H9 (cell line): ENCODE measurements around the gene SETD1A. TPM values are rescaled to one million over a fixed set of nuclear protein-coding genes. Genes with fewer than 3 reads are reported as not detected.

Experiments used
- DNase-seq: peaks from one replicate; pipeline ENCODE4 v3.0.0-alpha.2; 2017
- H2AFZ ChIP-seq: one replicate; pipeline ENCODE4 v1.6.1; 2013; ENCODE audit warnings: mild to moderate bottlenecking, low read length, control low read depth, moderate library complexity
- H2AK5ac ChIP-seq: 2 replicates; pipeline ENCODE4 v1.6.1; 2013; ENCODE audit warnings: low read length, control low read depth, mixed read lengths; ENCODE audit not compliant: insufficient read length
- H2BK120ac ChIP-seq: one replicate; pipeline ENCODE4 v1.6.1; 2013; ENCODE audit warnings: low read depth, mild to moderate bottlenecking, low read length, control low read depth, inconsistent platforms; ENCODE audit not compliant: poor library complexity, severe bottlenecking
- H2BK12ac ChIP-seq: 2 replicates; pipeline ENCODE4 v1.6.1; 2013; ENCODE audit warnings: low read length, control low read depth, mixed read lengths, low read depth; ENCODE audit not compliant: insufficient read length
- H2BK15ac ChIP-seq: 2 replicates; pipeline ENCODE4 v1.6.1; 2013; ENCODE audit warnings: low read depth, low read length, control low read depth
- H2BK20ac ChIP-seq: one replicate; pipeline ENCODE4 v1.6.1; 2013; ENCODE audit warnings: low read depth, mild to moderate bottlenecking, low read length, control low read depth, inconsistent platforms; ENCODE audit not compliant: poor library complexity, severe bottlenecking
- H2BK5ac ChIP-seq: 2 replicates; pipeline ENCODE4 v1.6.1; 2013; ENCODE audit warnings: low read length, control low read depth, mixed read lengths; ENCODE audit not compliant: insufficient read length
- H3K14ac ChIP-seq: 2 replicates; pipeline ENCODE4 v1.6.1; 2013; ENCODE audit warnings: low read length, control low read depth; ENCODE audit not compliant: insufficient read depth
- H3K18ac ChIP-seq: 2 replicates; pipeline ENCODE4 v1.6.1; 2013; ENCODE audit warnings: low read depth, mild to moderate bottlenecking, mixed read lengths, low read length, control low read depth; ENCODE audit not compliant: insufficient read length
- H3K23ac ChIP-seq: 2 replicates; pipeline ENCODE4 v1.6.1; 2013; ENCODE audit warnings: low read length, control low read depth, mixed read lengths, low read depth; ENCODE audit not compliant: insufficient read length
- H3K23me2 ChIP-seq: 2 replicates; pipeline ENCODE4 v1.6.1; 2013; ENCODE audit warnings: low read depth, mild to moderate bottlenecking, mixed read lengths, low read length, control low read depth; ENCODE audit not compliant: insufficient read length, poor library complexity, severe bottlenecking
- H3K27ac ChIP-seq: 2 replicates; pipeline ENCODE4 v1.5.1; 2013; ENCODE audit warnings: low read length, control low read depth, mixed read lengths, low read depth; ENCODE audit not compliant: insufficient read length
- H3K27me3 ChIP-seq: 2 replicates; pipeline ENCODE4 v1.6.1; 2013; ENCODE audit warnings: low read length, control low read depth, inconsistent platforms; ENCODE audit not compliant: insufficient read depth
- H3K4ac ChIP-seq: 2 replicates; pipeline ENCODE4 v1.6.1; 2013; ENCODE audit warnings: low read depth, mild to moderate bottlenecking, control low read depth, inconsistent platforms, low read length, moderate library complexity
- H3K4me1 ChIP-seq: 2 replicates; pipeline ENCODE4 v1.6.1; 2013; ENCODE audit warnings: low read length, control low read depth, inconsistent platforms; ENCODE audit not compliant: insufficient read depth
- H3K4me2 ChIP-seq: 2 replicates; pipeline ENCODE4 v1.6.1; 2013; ENCODE audit warnings: low read length, control low read depth, mixed read lengths; ENCODE audit not compliant: insufficient read length, insufficient read depth
- H3K56ac ChIP-seq: 2 replicates; pipeline ENCODE4 v1.6.1; 2013; ENCODE audit warnings: low read depth, mild to moderate bottlenecking, mixed read lengths, low read length, control low read depth; ENCODE audit not compliant: insufficient read length
- H3K79me1 ChIP-seq: 2 replicates; pipeline ENCODE4 v1.6.1; 2013; ENCODE audit warnings: low read depth, mild to moderate bottlenecking, moderate library complexity, low read length, control low read depth, inconsistent platforms; ENCODE audit not compliant: insufficient read depth, poor library complexity, severe bottlenecking
- H3K79me2 ChIP-seq: 2 replicates; pipeline ENCODE4 v1.6.1; 2013; ENCODE audit warnings: low read length, control low read depth, inconsistent platforms; ENCODE audit not compliant: insufficient read depth
- H3K9ac ChIP-seq: 2 replicates; pipeline ENCODE4 v1.6.1; 2013; ENCODE audit warnings: low read length, control low read depth, mixed read lengths; ENCODE audit not compliant: insufficient read length; ENCODE audit errors: extremely low read depth
- H3K9me3 ChIP-seq: one replicate; pipeline ENCODE4 v1.6.1; 2013; ENCODE audit warnings: low read depth, low read length, inconsistent platforms; ENCODE audit not compliant: control insufficient read depth
- H3T11ph ChIP-seq: one replicate; pipeline ENCODE4 v1.6.1; 2013; ENCODE audit warnings: mild to moderate bottlenecking, low read length, control low read depth, inconsistent platforms
- H4K20me1 ChIP-seq: one replicate; pipeline ENCODE4 v1.6.1; 2013; ENCODE audit not compliant: control insufficient read depth, insufficient read length, insufficient read depth
- H4K5ac ChIP-seq: 2 replicates; pipeline ENCODE4 v1.6.1; 2013; ENCODE audit warnings: low read depth, mild to moderate bottlenecking, mixed read lengths, low read length, control low read depth; ENCODE audit not compliant: insufficient read length
- H4K8ac ChIP-seq: replicated peaks from 2 replicates; pipeline ENCODE4 v1.6.1; 2013; ENCODE audit warnings: low read length, control low read depth, mixed read lengths, low read depth; ENCODE audit not compliant: insufficient read length
- H4K91ac ChIP-seq: 2 replicates; pipeline ENCODE4 v1.6.1; 2013; ENCODE audit warnings: low read depth, mild to moderate bottlenecking, moderate library complexity, mixed read lengths, low read length, control low read depth; ENCODE audit not compliant: insufficient read length
- H3K27ac Mint-ChIP-seq, 3 experiments: 2 replicates in 2 of 3; 3 replicates in 1 of 3; pipeline ENCODE4 v1.8.0; 2020 to 2021; ENCODE audit warnings: mixed read lengths in 3 of 3, mild to moderate bottlenecking in 1 of 3, moderate library complexity in 1 of 3
- H3K27me3 Mint-ChIP-seq: 2 replicates; pipeline ENCODE4 v1.8.0; 2021; ENCODE audit warnings: low read depth, mild to moderate bottlenecking, moderate library complexity, mixed read lengths
- H3K36me3 Mint-ChIP-seq, 3 experiments: 2 replicates in 2 of 3; 3 replicates in 1 of 3; pipeline ENCODE4 v1.8.0; 2020 to 2021; ENCODE audit warnings: low read depth in 3 of 3, mixed read lengths in 3 of 3; ENCODE audit not compliant: insufficient read depth in 1 of 3
- H3K4me1 Mint-ChIP-seq, 2 experiments: 2 replicates each; pipeline ENCODE4 v1.8.0; 2020; ENCODE audit warnings: mixed read lengths in 2 of 2
- H3K4me3 Mint-ChIP-seq, 2 experiments: 2 replicates in 1 of 2; 3 replicates in 1 of 2; pipeline ENCODE4 v1.8.0; 2020 to 2021; ENCODE audit warnings: mild to moderate bottlenecking in 2 of 2, mixed read lengths in 2 of 2, moderate library complexity in 1 of 2
- H3K9me3 Mint-ChIP-seq, 2 experiments: 2 replicates in 1 of 2; 3 replicates in 1 of 2; pipeline ENCODE4 v1.8.0; 2020; ENCODE audit warnings: mild to moderate bottlenecking in 2 of 2, mixed read lengths in 2 of 2, moderate library complexity in 1 of 2
- whole genome bisulfite sequencing: extraction: QIAGEN DNeasy Blood & Tissue Kit; methylation state at CpG from one replicate; pipeline ENCODE4 v1.1.7; 2013; ENCODE audit warnings: missing lambda C conversion rate, low lambda C conversion rate, mixed read lengths; ENCODE audit not compliant: insufficient read length; ENCODE audit errors: extremely low coverage; 5-methylcytosine and 5-hydroxymethylcytosine counted together
- total RNA-seq: library from RNA; stranded (reverse); gene quantifications from 2 replicates; pipeline ENCODE4 v1.2.1, GENCODE V29; 2021
- TF ChIP-seq, protein P1 (sequence below): fragments of 200-600 bp; sonication (generic); conservative IDR thresholded peaks from 3 replicates; pipeline ENCODE4 v1.8.0; 2021; ENCODE audit warnings: antibody characterized with exemption, mild to moderate bottlenecking

Gene SETD1A
- total RNA-seq, 1 experiment from 2014 or later: 36.9 TPM

GRCh38 chr16:31003744-31004143 is 46.2 kb downstream of the SETD1A start:
- Histone ChIP-seq H3K56ac (no peak overlapping the region), H4K91ac (no peak overlapping the region), H3K18ac (no peak overlapping the region), H2AFZ (no peak overlapping the region), H4K20me1 (no peaks in the 10 kb centered on the region), H3K27ac (no peak overlapping the region), H2BK120ac (no peak overlapping the region), H2BK20ac (no peak overlapping the region), H3K4me1 (no peaks in the 10 kb centered on the region), H3K27me3 (no peaks in the 10 kb centered on the region), H2AK5ac (no peak overlapping the region), H3T11ph (no peak overlapping the region), H3K4me2 (no peak overlapping the region), H4K5ac (no peak overlapping the region), H2BK5ac (no peak overlapping the region), H4K8ac (no peak overlapping the region), H3K79me2 (no peaks in the 10 kb centered on the region; the same call in 1 of the 2 replicates), H2BK12ac (no peak overlapping the region), H3K9me3 (no peaks in the 10 kb centered on the region), H3K4ac (no peak overlapping the region), H3K23ac (no peak overlapping the region), H3K14ac (no peak overlapping the region), H3K9ac (no peak overlapping the region), H2BK15ac (no peak overlapping the region), H3K79me1 (no peaks in the 10 kb centered on the region), H3K23me2 (no peaks in the 10 kb centered on the region)
- Mint-ChIP-seq H3K36me3 (0 out of 7 replicates have a peak, but pooled peaks cover 0 to 3% (median 0%) of the 10 kb centered on the region in 3 experiments), H3K27ac (no peak overlapping the region; a peak in 1 of 7 replicates), H3K9me3 (no peaks in the 10 kb centered on the region), H3K4me1 (peaks cover 18 to 29% of the 10 kb centered on the region in 2 experiments), H3K27me3 (no peaks in the 10 kb centered on the region; the same call in 1 of the 2 replicates), H3K4me3 (no peak overlapping the region)
- no CpG with 5 or more reads among the region's 6 CpGs for WGBS
- no peak for DNase-seq
- TF ChIP-seq, protein P1, sequence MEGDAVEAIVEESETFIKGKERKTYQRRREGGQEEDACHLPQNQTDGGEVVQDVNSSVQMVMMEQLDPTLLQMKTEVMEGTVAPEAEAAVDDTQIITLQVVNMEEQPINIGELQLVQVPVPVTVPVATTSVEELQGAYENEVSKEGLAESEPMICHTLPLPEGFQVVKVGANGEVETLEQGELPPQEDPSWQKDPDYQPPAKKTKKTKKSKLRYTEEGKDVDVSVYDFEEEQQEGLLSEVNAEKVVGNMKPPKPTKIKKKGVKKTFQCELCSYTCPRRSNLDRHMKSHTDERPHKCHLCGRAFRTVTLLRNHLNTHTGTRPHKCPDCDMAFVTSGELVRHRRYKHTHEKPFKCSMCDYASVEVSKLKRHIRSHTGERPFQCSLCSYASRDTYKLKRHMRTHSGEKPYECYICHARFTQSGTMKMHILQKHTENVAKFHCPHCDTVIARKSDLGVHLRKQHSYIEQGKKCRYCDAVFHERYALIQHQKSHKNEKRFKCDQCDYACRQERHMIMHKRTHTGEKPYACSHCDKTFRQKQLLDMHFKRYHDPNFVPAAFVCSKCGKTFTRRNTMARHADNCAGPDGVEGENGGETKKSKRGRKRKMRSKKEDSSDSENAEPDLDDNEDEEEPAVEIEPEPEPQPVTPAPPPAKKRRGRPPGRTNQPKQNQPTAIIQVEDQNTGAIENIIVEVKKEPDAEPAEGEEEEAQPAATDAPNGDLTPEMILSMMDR: no peak
